ENCODE results near the gene SHBG. TPM values are rescaled to one million over a fixed set of nuclear protein-coding genes. Genes with fewer than 3 reads are reported as not detected.

The SHBG gene
- total RNA-seq, 1 donor from 2014 or later = not detected

Small RNA genes lying within 50 kb of the gene (small RNA-seq; reads per million reads assigned to genes)
- gene CD68 = not detected

Other genes starting within 250 kb of the SHBG start
- gene TNK1, start 249.0 kb upstream of the SHBG start, total RNA-seq = 0.82 TPM
- 10.6 TPM for gene PLSCR3, start 235.6 kb upstream of the SHBG start, total RNA-seq
- gene TMEM256, start 226.0 kb upstream of the SHBG start, total RNA-seq = 80.3 TPM
- gene NLGN2, start 222.3 kb upstream of the SHBG start, total RNA-seq = 8.2 TPM
- gene SPEM1, start 209.8 kb upstream of the SHBG start, total RNA-seq = not detected
- gene SPEM2, start 204.5 kb upstream of the SHBG start, total RNA-seq = not detected
- gene SPEM3, start 201.3 kb upstream of the SHBG start, total RNA-seq = not detected
- gene TMEM102, start 194.7 kb upstream of the SHBG start, total RNA-seq = 2.0 TPM
- 5.3 TPM for gene FGF11, start 190.6 kb upstream of the SHBG start, total RNA-seq
- 16.7 TPM for gene CHRNB1, start 185.1 kb upstream of the SHBG start, total RNA-seq
- 11.8 TPM for gene ZBTB4, start 150.5 kb upstream of the SHBG start, total RNA-seq
- gene SLC35G6, start 148.7 kb upstream of the SHBG start, total RNA-seq = not detected
- gene POLR2A, start 145.8 kb upstream of the SHBG start, total RNA-seq = 33.0 TPM
- gene TNFSF12, start 81.1 kb upstream of the SHBG start, total RNA-seq = 3.7 TPM
- gene TNFSF13, start 71.4 kb upstream of the SHBG start, total RNA-seq = 1.2 TPM
- gene SENP3, start 68.2 kb upstream of the SHBG start, total RNA-seq = 102 TPM
- 1.2 TPM for gene CD68, start 50.5 kb upstream of the SHBG start, total RNA-seq
- 35.1 TPM for gene MPDU1, start 46.3 kb upstream of the SHBG start, total RNA-seq
- 1.2 TPM for gene SOX15, start 40.0 kb upstream of the SHBG start, total RNA-seq
- 68.1 TPM for gene FXR2, start 15.2 kb upstream of the SHBG start, total RNA-seq
- 31.4 TPM for gene SAT2, start 2.3 kb upstream of the SHBG start, total RNA-seq
- gene ATP1B2, start 20.8 kb downstream of the SHBG start, total RNA-seq = 8.2 TPM
- 6.9 TPM for gene TP53, start 57.4 kb downstream of the SHBG start, total RNA-seq
- gene WRAP53, start 58.3 kb downstream of the SHBG start, total RNA-seq = 11.8 TPM
- gene EFNB3, start 75.1 kb downstream of the SHBG start, total RNA-seq = 17.5 TPM
- 1.2 TPM for gene DNAH2, start 87.6 kb downstream of the SHBG start, total RNA-seq
- 15.1 TPM for gene KDM6B, start 204.1 kb downstream of the SHBG start, total RNA-seq
- gene TMEM88, start 224.9 kb downstream of the SHBG start, total RNA-seq = 1.2 TPM
- 30.2 TPM for gene NAA38, start 227.4 kb downstream of the SHBG start, total RNA-seq
- gene CYB5D1, start 227.9 kb downstream of the SHBG start, total RNA-seq = 15.1 TPM